HEK293 (cell line): ENCODE data around the gene APOB.

Source experiments
- CTCF ChIA-PET: fragments of 350-600 bp; formaldehyde crosslinking; extraction: SDS; loops from one replicate; lab custom pipeline; 2021; ENCODE audit warnings: antibody characterized with exemption; lab: Yijun Ruan, JAX
- POLR2A ChIA-PET: fragments of 300-600 bp; formaldehyde crosslinking; extraction: SDS; loops from one replicate; lab custom pipeline; 2020; ENCODE audit warnings: antibody characterized with exemption, inconsistent platforms; lab: Yijun Ruan, JAX
- H3K27ac ChIP-seq: fragments of 200-500 bp; sonication (Bioruptor generic); 2 replicates; pipeline ENCODE4 v1.5.1; 2014; ENCODE audit warnings: low read depth, low read length, control low read depth, inconsistent platforms; ENCODE audit errors: extremely low read depth
- H3K36me3 ChIP-seq, 2 experiments: fragments of 200-500 bp in 1 of 2; sonication (Bioruptor generic) in 1 of 2; 1 replicate in 1 of 2; 2 replicates in 1 of 2; pipeline ENCODE4 v1.5.1; 2014 to 2017; ENCODE audit warnings: inconsistent platforms in 2 of 2, low read length in 2 of 2; ENCODE audit not compliant: control insufficient read depth in 2 of 2, insufficient read depth in 1 of 2
- H3K4me1 ChIP-seq: fragments of 200-500 bp; sonication (Bioruptor generic); 2 replicates; pipeline ENCODE4 v1.5.1; 2014; ENCODE audit warnings: mild to moderate bottlenecking, low read length, inconsistent platforms; ENCODE audit not compliant: control insufficient read depth, insufficient read depth
- H3K4me3 ChIP-seq: 2 replicates; pipeline ENCODE4 v1.5.1; 2011; ENCODE audit warnings: low read depth, mild to moderate bottlenecking, control low read depth, low read length, moderate library complexity
- H3K9me3 ChIP-seq: fragments of 200-500 bp; sonication (Bioruptor generic); 2 replicates; pipeline ENCODE4 v1.5.1; 2014; ENCODE audit warnings: low read depth, low read length, inconsistent platforms; ENCODE audit not compliant: control insufficient read depth, insufficient read depth
- AEBP2 ChIP-seq: fragments of 450-650 bp; formaldehyde crosslinking; IDR thresholded peaks from 2 replicates; pipeline ENCODE4 v1.5.1; 2016; ENCODE audit warnings: missing biosample characterization, missing genetic modification characterization, borderline replicate concordance
- BCL11A ChIP-seq: fragments of 450-650 bp; formaldehyde crosslinking; IDR thresholded peaks from 2 replicates; pipeline ENCODE4 v1.5.1; 2016; ENCODE audit warnings: low read depth, missing biosample characterization, missing genetic modification characterization
- GLIS2 ChIP-seq: fragments of 450-650 bp; formaldehyde crosslinking; IDR thresholded peaks from 2 replicates; pipeline ENCODE4 v1.5.1; 2016; ENCODE audit warnings: missing biosample characterization, missing genetic modification characterization
- MYNN ChIP-seq: fragments of 450-650 bp; formaldehyde crosslinking; IDR thresholded peaks from 2 replicates; pipeline ENCODE4 v1.5.1; 2016; ENCODE audit warnings: missing biosample characterization, missing genetic modification characterization, borderline replicate concordance
- PRDM2 ChIP-seq: fragments of 450-650 bp; formaldehyde crosslinking; IDR thresholded peaks from 2 replicates; pipeline ENCODE4 v1.5.1; 2016; ENCODE audit warnings: missing biosample characterization, missing genetic modification characterization, borderline replicate concordance
- PRDM6 ChIP-seq: fragments of 450-650 bp; formaldehyde crosslinking; IDR thresholded peaks from 2 replicates; pipeline ENCODE4 v1.5.1; 2017; ENCODE audit warnings: missing biosample characterization, missing genetic modification characterization
- REPIN1 ChIP-seq: fragments of 450-650 bp; formaldehyde crosslinking; IDR thresholded peaks from 2 replicates; pipeline ENCODE4 v1.5.1; 2017; ENCODE audit warnings: missing biosample characterization, missing genetic modification characterization, low read depth
- SP3 ChIP-seq: fragments of 450-650 bp; formaldehyde crosslinking; IDR thresholded peaks from 2 replicates; pipeline ENCODE4 v1.5.1; 2016; ENCODE audit warnings: missing biosample characterization, missing genetic modification characterization
- ZBTB20 ChIP-seq: fragments of 450-650 bp; formaldehyde crosslinking; IDR thresholded peaks from 2 replicates; pipeline ENCODE4 v1.5.1; 2016; ENCODE audit warnings: missing biosample characterization, missing genetic modification characterization
- ZBTB44 ChIP-seq: fragments of 450-650 bp; IDR thresholded peaks from 2 replicates; pipeline ENCODE4 v1.5.1; 2018; ENCODE audit warnings: missing biosample characterization, mild to moderate bottlenecking, missing genetic modification characterization
- ZBTB6 ChIP-seq: fragments of 450-650 bp; formaldehyde crosslinking; IDR thresholded peaks from 2 replicates; pipeline ENCODE4 v1.5.1; 2017; ENCODE audit warnings: missing biosample characterization, missing genetic modification characterization
- ZNF175 ChIP-seq: fragments of 450-650 bp; formaldehyde crosslinking; IDR thresholded peaks from 2 replicates; pipeline ENCODE4 v1.5.1; 2016; ENCODE audit warnings: missing biosample characterization, missing genetic modification characterization
- ZNF184 ChIP-seq: fragments of 450-650 bp; IDR thresholded peaks from 2 replicates; pipeline ENCODE4 v1.5.1; 2018; ENCODE audit warnings: missing biosample characterization, mild to moderate bottlenecking, missing genetic modification characterization
- ZNF19 ChIP-seq: fragments of 450-650 bp; formaldehyde crosslinking; IDR thresholded peaks from 2 replicates; pipeline ENCODE4; 2016; ENCODE audit warnings: missing biosample characterization, missing genetic modification characterization, low read depth
- ZNF221 ChIP-seq: fragments of 450-650 bp; formaldehyde crosslinking; IDR thresholded peaks from 2 replicates; pipeline ENCODE4 v1.5.1; 2017; ENCODE audit warnings: missing biosample characterization, missing genetic modification characterization, borderline replicate concordance
- ZNF266 ChIP-seq: fragments of 450-650 bp; formaldehyde crosslinking; IDR thresholded peaks from 2 replicates; pipeline ENCODE4 v1.5.1; 2016; ENCODE audit warnings: missing biosample characterization, missing genetic modification characterization, low read depth
- ZNF335 ChIP-seq: fragments of 450-650 bp; formaldehyde crosslinking; conservative IDR thresholded peaks from 2 replicates; pipeline ENCODE4 v1.5.1; 2016; ENCODE audit warnings: missing biosample characterization, missing genetic modification characterization
- ZNF362 ChIP-seq: fragments of 450-650 bp; formaldehyde crosslinking; IDR thresholded peaks from 2 replicates; pipeline ENCODE4 v1.5.1; 2016; ENCODE audit warnings: missing biosample characterization, missing genetic modification characterization
- ZNF544 ChIP-seq: fragments of 450-650 bp; formaldehyde crosslinking; IDR thresholded peaks from 2 replicates; pipeline ENCODE4 v1.5.0; 2017; ENCODE audit warnings: missing biosample characterization, missing genetic modification characterization
- ZNF610 ChIP-seq: fragments of 450-650 bp; formaldehyde crosslinking; IDR thresholded peaks from 2 replicates; pipeline ENCODE4 v1.5.1; 2016; ENCODE audit warnings: missing biosample characterization, missing genetic modification characterization, borderline replicate concordance
- ZNF692 ChIP-seq: fragments of 450-650 bp; formaldehyde crosslinking; IDR thresholded peaks from 2 replicates; pipeline ENCODE4 v1.5.1; 2016; ENCODE audit warnings: missing biosample characterization, missing genetic modification characterization

The APOB gene

GRCh38 chr2:21012557-21012937 lies 31.3 kb downstream of the APOB start:
- Histone ChIP-seq H3K36me3 (no peaks in the 10 kb centered on the region), H3K27ac (no peak overlapping the region)
- TF ChIP-seq ZNF610, result no peak
- TF ChIP-seq PRDM2, result no peak
- TF ChIP-seq ZNF19 (tag by site-specific recombination), result no peak
- no peak for TF ChIP-seq ZNF335 (tag by site-specific recombination)
- TF ChIP-seq ZNF175, result no peak
- no peak for TF ChIP-seq PRDM6
- TF ChIP-seq AEBP2, result no peak
- no peak for TF ChIP-seq ZBTB44 (tag by site-specific recombination)
- TF ChIP-seq ZNF362 (tag by site-specific recombination), result no peak
- TF ChIP-seq SP3 (tag by site-specific recombination), result no peak
- TF ChIP-seq, all 188 proteins: peak for 0
- POLR2A ChIA-PET, result no interaction called here
- CTCF ChIA-PET, result no interaction called here
- Histone ChIP-seq H3K9me3 (no peaks in the 10 kb centered on the region), H3K4me3 (no peak overlapping the region), H3K4me1 (no peaks in the 10 kb centered on the region)

- CTCF ChIA-PET, result no interaction called here
- POLR2A ChIA-PET, result no interaction called here
- TF ChIP-seq ZBTB20, result no peak
- no peak for TF ChIP-seq MYNN (tag by site-specific recombination)
- no peak for TF ChIP-seq ZBTB6 (tag by site-specific recombination)
- no peak for TF ChIP-seq REPIN1
- no peak for TF ChIP-seq ZNF184 (tag by site-specific recombination)
- TF ChIP-seq GLIS2 (tag by site-specific recombination), result no peak
- no peak for TF ChIP-seq ZNF266 (tag by site-specific recombination)
- TF ChIP-seq ZNF544 (tag by site-specific recombination), result no peak
- no peak for TF ChIP-seq ZNF692 (tag by site-specific recombination)
- no peak for TF ChIP-seq BCL11A (tag by site-specific recombination)
- TF ChIP-seq ZNF221 (tag by site-specific recombination), result no peak
These were observed 31.9 kb downstream of the APOB start for GRCh38 chr2:21011876-21012556.

More at GRCh38 chr2:21011876-21012556, 31.9 kb downstream of the APOB start:
- Histone ChIP-seq H3K36me3 (no peaks in the 10 kb centered on the region), H3K27ac (no peak overlapping the region), H3K4me1 (no peaks in the 10 kb centered on the region), H3K4me3 (no peak overlapping the region), H3K9me3 (no peaks in the 10 kb centered on the region)
